Left cardiac atrium (tissue), 4 donors: Measurements from ENCODE around the gene EDAR. TPM values are rescaled to one million over a fixed set of nuclear protein-coding genes. Genes with fewer than 3 reads are reported as not detected.
A peak's percentile ranks its signal among the peaks of the same experiment; 100 is the strongest.

ENCODE experiments used
- ATAC-seq, 2 donors: fragments of 200-7000 bp; cut with Tn5 transposase; one replicate each; pipeline ENCODE4 v1.9.1; 2020; ENCODE audit warnings: mild to moderate bottlenecking in 2 of 2, moderate library complexity in 2 of 2
- DNase-seq: peaks from one replicate; pipeline ENCODE4 v3.0.0-alpha.2; 2020
- intact Hi-C, 2 donors: fragments of 100-400 bp; cut with DNase I; formaldehyde crosslinking; loops; one replicate each; pipeline versions ENCODE4 v1.14.1 to v1.15.1; 2022 to 2023
- total RNA-seq, 2 donors: library from RNA; stranded (reverse); fragmentation: NEBNext Ultra II Directional; extraction: Animal tissue kit (Norgen Biotek cat#: 25700); gene quantifications; one replicate each; pipeline ENCODE4 v1.2.1, GENCODE V29; 2021
- donor health status: DM: no; HTN: yes; CAD: no.
- donor health status: DM: no; HTN: yes; CAD: no; lungs with severe emphysema.
- donor health status: DM: yes; HTN: yes; CAD: no.
- donor health status: Dilated cardiomyopathy.

EDAR gene
- total RNA-seq, 2 donors from 2014 or later: 0.06 TPM; not detected in 1

- DNase-seq: peak; percentile 78
- peak; percentile 78 to 97 for ATAC-seq
- intact Hi-C loops: no loop called here
These were observed 43.1 kb downstream of the EDAR start for GRCh38 chr2:108945969-108946368.

- ATAC-seq (no peak), DNase-seq (no peak)
- intact Hi-C loops: no loop called here
These were observed 44.3 kb downstream of the EDAR start for GRCh38 chr2:108944601-108945331.

- DNase-seq (no peak), ATAC-seq (no peak)
- intact Hi-C loops: no loop called here
These were observed 45.3 kb downstream of the EDAR start for GRCh38 chr2:108943751-108944150.

- DNase-seq: no peak
- intact Hi-C loops: no loop called here
- ATAC-seq: no peak
These were observed 46.1 kb downstream of the EDAR start for GRCh38 chr2:108942888-108943287.

GRCh38 chr2:108942231-108942825, 46.7 kb downstream of the EDAR start:
- no peak for DNase-seq
- intact Hi-C loops: no loop called here
- ATAC-seq: no peak

- intact Hi-C loops: no loop called here
- ATAC-seq (no peak), DNase-seq (no peak)
These were observed 47.3 kb downstream of the EDAR start for GRCh38 chr2:108941767-108942166.

- intact Hi-C loops: no loop called here
- no peak for DNase-seq
- no peak for ATAC-seq
These were observed 47.8 kb downstream of the EDAR start for GRCh38 chr2:108941161-108941665.

- no peak for DNase-seq
- no peak for ATAC-seq
- intact Hi-C loops: no loop called here
These were observed 48.9 kb downstream of the EDAR start for GRCh38 chr2:108940156-108940555.

- DNase-seq: no peak
- intact Hi-C loops: no loop called here
- ATAC-seq: no peak
These were observed 50.8 kb downstream of the EDAR start for GRCh38 chr2:108938077-108938710.

GRCh38 chr2:108937367-108938017, 51.5 kb downstream of the EDAR start:
- intact Hi-C loops: no loop called here
- DNase-seq (no peak), ATAC-seq (no peak)

- DNase-seq (no peak), ATAC-seq (peak; percentile 70 to 81)
- intact Hi-C loops: no loop called here
These were observed 52.2 kb downstream of the EDAR start for GRCh38 chr2:108936866-108937265.

GRCh38 chr2:108936076-108936864, 52.8 kb downstream of the EDAR start:
- intact Hi-C loops: no loop called here
- DNase-seq (no peak), ATAC-seq (no peak)

- DNase-seq: no peak
- intact Hi-C loops: no loop called here
- ATAC-seq: no peak
These were observed 53.7 kb downstream of the EDAR start for GRCh38 chr2:108935271-108935741.

- ATAC-seq: no peak
- no peak for DNase-seq
- intact Hi-C loops: no loop called here
These were observed 54.3 kb downstream of the EDAR start for GRCh38 chr2:108934583-108935245.

- DNase-seq (no peak), ATAC-seq (no peak)
- intact Hi-C loops: no loop called here
These were observed 54.9 kb downstream of the EDAR start for GRCh38 chr2:108934151-108934550.

GRCh38 chr2:108933691-108934117, 55.3 kb downstream of the EDAR start:
- DNase-seq (no peak), ATAC-seq (peak in 1 of 2 donors; percentile 27)
- intact Hi-C loops: no loop called here

- DNase-seq: no peak
- intact Hi-C loops: no loop called here
These were observed 56.2 kb downstream of the EDAR start for GRCh38 chr2:108932736-108933332.

GRCh38 chr2:108931372-108931771, 57.6 kb downstream of the EDAR start:
- intact Hi-C loops: no loop called here
- DNase-seq (no peak), ATAC-seq (no peak)

More at GRCh38 chr2:108932736-108933332, 56.2 kb downstream of the EDAR start:
- no peak for ATAC-seq
